ENCODE data around the gene OSTN.
"Not testable (repeated sequence)": the region's sequence is repeated elsewhere in the genome, so short reads cannot be mapped to it uniquely, and the experiment has no call there.

Gene OSTN

GRCh38 chr3:191176038-191176785 lies 22.8 kb upstream of the OSTN start:
- Histone ChIP-seq H3K4me1 (ENCODE audit: control insufficient read depth in 2 of 2, insufficient read depth in 2 of 2, low read length in 2 of 2) (no peaks in the 10 kb centered on the region), H3K36me3 (ENCODE audit: control insufficient read depth in 2 of 2, insufficient read depth in 2 of 2, low read length in 2 of 2) (no peaks in the 10 kb centered on the region), H3K27ac (ENCODE audit: low read depth in 2 of 2, low read length in 2 of 2) (no peak overlapping the region), H3K9ac (ENCODE audit: low read depth in 1 of 2, low read length in 2 of 2) (no peak overlapping the region), H3K9me3 (ENCODE audit: control insufficient read depth in 2 of 2, low read length in 2 of 2) (no peaks in the 10 kb centered on the region), H3K27me3 (ENCODE audit: control insufficient read depth in 2 of 2, insufficient read depth in 2 of 2, low read length in 2 of 2) (no peaks in the 10 kb centered on the region), H3K4me3 (ENCODE audit: low read length in 2 of 2) (no peak overlapping the region)

- not testable (repeated sequence) for H3K4me1 ChIP-seq (ENCODE audit: control insufficient read depth in 2 of 2, insufficient read depth in 2 of 2, low read length in 2 of 2); H3K27me3 ChIP-seq (ENCODE audit: control insufficient read depth in 2 of 2, insufficient read depth in 2 of 2, low read length in 2 of 2); H3K36me3 ChIP-seq (ENCODE audit: control insufficient read depth in 2 of 2, insufficient read depth in 2 of 2, low read length in 2 of 2); H3K9ac ChIP-seq (ENCODE audit: low read depth in 1 of 2, low read length in 2 of 2); H3K9me3 ChIP-seq (ENCODE audit: control insufficient read depth in 2 of 2, low read length in 2 of 2); H3K27ac ChIP-seq (ENCODE audit: low read depth in 2 of 2, low read length in 2 of 2); H3K4me3 ChIP-seq (ENCODE audit: low read length in 2 of 2)
These were observed 13.7 kb upstream of the OSTN start for GRCh38 chr3:191185382-191185781.

- H3K9ac ChIP-seq (ENCODE audit: low read depth in 1 of 2, low read length in 2 of 2); H3K36me3 ChIP-seq (ENCODE audit: control insufficient read depth in 2 of 2, insufficient read depth in 2 of 2, low read length in 2 of 2); H3K4me1 ChIP-seq (ENCODE audit: control insufficient read depth in 2 of 2, insufficient read depth in 2 of 2, low read length in 2 of 2); H3K4me3 ChIP-seq (ENCODE audit: low read length in 2 of 2); H3K27me3 ChIP-seq (ENCODE audit: control insufficient read depth in 2 of 2, insufficient read depth in 2 of 2, low read length in 2 of 2); H3K27ac ChIP-seq (ENCODE audit: low read depth in 2 of 2, low read length in 2 of 2); H3K9me3 ChIP-seq (ENCODE audit: control insufficient read depth in 2 of 2, low read length in 2 of 2): not testable (repeated sequence)
These were observed 10.8 kb upstream of the OSTN start for GRCh38 chr3:191188246-191188645.

- H3K4me3 ChIP-seq (ENCODE audit: low read length in 2 of 2); H3K36me3 ChIP-seq (ENCODE audit: control insufficient read depth in 2 of 2, insufficient read depth in 2 of 2, low read length in 2 of 2); H3K9ac ChIP-seq (ENCODE audit: low read depth in 1 of 2, low read length in 2 of 2); H3K4me1 ChIP-seq (ENCODE audit: control insufficient read depth in 2 of 2, insufficient read depth in 2 of 2, low read length in 2 of 2); H3K27me3 ChIP-seq (ENCODE audit: control insufficient read depth in 2 of 2, insufficient read depth in 2 of 2, low read length in 2 of 2); H3K27ac ChIP-seq (ENCODE audit: low read depth in 2 of 2, low read length in 2 of 2); H3K9me3 ChIP-seq (ENCODE audit: control insufficient read depth in 2 of 2, low read length in 2 of 2): not testable (repeated sequence)
These were observed 6.8 kb upstream of the OSTN start for GRCh38 chr3:191192270-191192669.

GRCh38 chr3:191192941-191193340 lies 6.1 kb upstream of the OSTN start:
- H3K4me3 ChIP-seq (ENCODE audit: low read length in 2 of 2), result no peak overlapping the region
- no peaks in the 10 kb centered on the region for H3K36me3 ChIP-seq (ENCODE audit: control insufficient read depth in 2 of 2, insufficient read depth in 2 of 2, low read length in 2 of 2)
- no peaks in the 10 kb centered on the region for H3K9me3 ChIP-seq (ENCODE audit: control insufficient read depth in 2 of 2, low read length in 2 of 2)
- no peaks in the 10 kb centered on the region for H3K4me1 ChIP-seq (ENCODE audit: control insufficient read depth in 2 of 2, insufficient read depth in 2 of 2, low read length in 2 of 2)
- no peak overlapping the region for H3K27ac ChIP-seq (ENCODE audit: low read depth in 2 of 2, low read length in 2 of 2)
- no peaks in the 10 kb centered on the region for H3K27me3 ChIP-seq (ENCODE audit: control insufficient read depth in 2 of 2, insufficient read depth in 2 of 2, low read length in 2 of 2)
- H3K9ac ChIP-seq (ENCODE audit: low read depth in 1 of 2, low read length in 2 of 2), result no peak overlapping the region

GRCh38 chr3:191197761-191198306 lies 1.2 kb upstream of the OSTN start:
- no peak overlapping the region for H3K4me3 ChIP-seq (ENCODE audit: low read length in 2 of 2)
- no peak overlapping the region for H3K27ac ChIP-seq (ENCODE audit: low read depth in 2 of 2, low read length in 2 of 2)

GRCh38 chr3:191198480-191198879 lies 561 bp upstream of the OSTN start:
- H3K4me1 ChIP-seq (ENCODE audit: control insufficient read depth in 2 of 2, insufficient read depth in 2 of 2, low read length in 2 of 2), result no peaks in the 10 kb centered on the region
- H3K27ac ChIP-seq (ENCODE audit: low read depth in 2 of 2, low read length in 2 of 2), result no peak overlapping the region
- H3K9ac ChIP-seq (ENCODE audit: low read depth in 1 of 2, low read length in 2 of 2), result no peak overlapping the region
- no peak overlapping the region for H3K4me3 ChIP-seq (ENCODE audit: low read length in 2 of 2)
- no peaks in the 10 kb centered on the region for H3K9me3 ChIP-seq (ENCODE audit: control insufficient read depth in 2 of 2, low read length in 2 of 2)
- H3K27me3 ChIP-seq (ENCODE audit: control insufficient read depth in 2 of 2, insufficient read depth in 2 of 2, low read length in 2 of 2), result no peaks in the 10 kb centered on the region
- H3K36me3 ChIP-seq (ENCODE audit: control insufficient read depth in 2 of 2, insufficient read depth in 2 of 2, low read length in 2 of 2), result no peaks in the 10 kb centered on the region

More at GRCh38 chr3:191197761-191198306, 1.2 kb upstream of the OSTN start:
- Histone ChIP-seq H3K27me3 (ENCODE audit: control insufficient read depth in 2 of 2, insufficient read depth in 2 of 2, low read length in 2 of 2) (no peaks in the 10 kb centered on the region), H3K4me1 (ENCODE audit: control insufficient read depth in 2 of 2, insufficient read depth in 2 of 2, low read length in 2 of 2) (no peaks in the 10 kb centered on the region), H3K36me3 (ENCODE audit: control insufficient read depth in 2 of 2, insufficient read depth in 2 of 2, low read length in 2 of 2) (no peaks in the 10 kb centered on the region), H3K9ac (ENCODE audit: low read depth in 1 of 2, low read length in 2 of 2) (no peak overlapping the region), H3K9me3 (ENCODE audit: control insufficient read depth in 2 of 2, low read length in 2 of 2) (no peaks in the 10 kb centered on the region)

GRCh38 chr3:191210032-191210431 lies 11.0 kb downstream of the OSTN start:
- no peaks in the 10 kb centered on the region for H3K27me3 ChIP-seq (ENCODE audit: control insufficient read depth in 2 of 2, insufficient read depth in 2 of 2, low read length in 2 of 2)
- H3K9ac ChIP-seq (ENCODE audit: low read depth in 1 of 2, low read length in 2 of 2), result no peak overlapping the region
- H3K4me3 ChIP-seq (ENCODE audit: low read length in 2 of 2), result no peak overlapping the region
- no peaks in the 10 kb centered on the region for H3K9me3 ChIP-seq (ENCODE audit: control insufficient read depth in 2 of 2, low read length in 2 of 2)
- H3K27ac ChIP-seq (ENCODE audit: low read depth in 2 of 2, low read length in 2 of 2), result no peak overlapping the region
- H3K36me3 ChIP-seq (ENCODE audit: control insufficient read depth in 2 of 2, insufficient read depth in 2 of 2, low read length in 2 of 2), result no peaks in the 10 kb centered on the region
- H3K4me1 ChIP-seq (ENCODE audit: control insufficient read depth in 2 of 2, insufficient read depth in 2 of 2, low read length in 2 of 2), result no peaks in the 10 kb centered on the region

GRCh38 chr3:191216510-191216909 lies 17.5 kb downstream of the OSTN start:
- H3K27ac ChIP-seq (ENCODE audit: low read depth in 2 of 2, low read length in 2 of 2), result no peak overlapping the region
- H3K4me1 ChIP-seq (ENCODE audit: control insufficient read depth in 2 of 2, insufficient read depth in 2 of 2, low read length in 2 of 2), result no peaks in the 10 kb centered on the region
- no peak overlapping the region for H3K4me3 ChIP-seq (ENCODE audit: low read length in 2 of 2)
- no peaks in the 10 kb centered on the region for H3K9me3 ChIP-seq (ENCODE audit: control insufficient read depth in 2 of 2, low read length in 2 of 2)
- no peak overlapping the region for H3K9ac ChIP-seq (ENCODE audit: low read depth in 1 of 2, low read length in 2 of 2)
- H3K36me3 ChIP-seq (ENCODE audit: control insufficient read depth in 2 of 2, insufficient read depth in 2 of 2, low read length in 2 of 2), result no peaks in the 10 kb centered on the region
- H3K27me3 ChIP-seq (ENCODE audit: control insufficient read depth in 2 of 2, insufficient read depth in 2 of 2, low read length in 2 of 2), result no peaks in the 10 kb centered on the region

GRCh38 chr3:191217301-191217700 lies 18.3 kb downstream of the OSTN start:
- H3K4me3 ChIP-seq (ENCODE audit: low read length in 2 of 2), result no peak overlapping the region
- no peaks in the 10 kb centered on the region for H3K4me1 ChIP-seq (ENCODE audit: control insufficient read depth in 2 of 2, insufficient read depth in 2 of 2, low read length in 2 of 2)
- H3K27me3 ChIP-seq (ENCODE audit: control insufficient read depth in 2 of 2, insufficient read depth in 2 of 2, low read length in 2 of 2), result no peaks in the 10 kb centered on the region
- no peak overlapping the region for H3K9ac ChIP-seq (ENCODE audit: low read depth in 1 of 2, low read length in 2 of 2)
- H3K27ac ChIP-seq (ENCODE audit: low read depth in 2 of 2, low read length in 2 of 2), result no peak overlapping the region
- H3K36me3 ChIP-seq (ENCODE audit: control insufficient read depth in 2 of 2, insufficient read depth in 2 of 2, low read length in 2 of 2), result no peaks in the 10 kb centered on the region
- H3K9me3 ChIP-seq (ENCODE audit: control insufficient read depth in 2 of 2, low read length in 2 of 2), result no peaks in the 10 kb centered on the region
